GM12801 (cell line): ENCODE data around the gene SLC35F3.

Source experiments
- TF ChIP-seq, protein P1 (sequence below): IDR thresholded peaks from one replicate; pipeline ENCODE4 v1.5.1; 2011; ENCODE audit warnings: control low read depth; ENCODE audit not compliant: insufficient read length; ENCODE audit errors: extremely low read depth

The SLC35F3 gene

DNA sequence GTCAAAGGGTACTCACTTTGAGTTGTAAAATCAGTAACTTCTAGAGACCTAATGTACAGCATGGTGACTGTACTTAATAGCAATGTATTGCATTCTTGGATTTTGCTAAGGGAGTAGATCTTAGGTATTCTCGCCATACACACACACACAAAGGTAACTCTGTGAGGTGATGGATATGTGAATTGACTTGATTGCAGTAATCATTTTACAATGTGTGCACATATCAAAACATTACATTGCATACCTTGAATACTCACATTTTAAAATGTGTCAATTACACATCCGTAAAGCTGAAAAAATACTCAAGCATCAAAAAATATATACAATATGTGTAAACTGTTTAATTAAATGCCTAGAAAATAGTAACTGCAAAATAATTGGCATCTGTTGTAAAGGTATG lies 86.0 kb downstream of the SLC35F3 start:
- TF ChIP-seq, protein P1, sequence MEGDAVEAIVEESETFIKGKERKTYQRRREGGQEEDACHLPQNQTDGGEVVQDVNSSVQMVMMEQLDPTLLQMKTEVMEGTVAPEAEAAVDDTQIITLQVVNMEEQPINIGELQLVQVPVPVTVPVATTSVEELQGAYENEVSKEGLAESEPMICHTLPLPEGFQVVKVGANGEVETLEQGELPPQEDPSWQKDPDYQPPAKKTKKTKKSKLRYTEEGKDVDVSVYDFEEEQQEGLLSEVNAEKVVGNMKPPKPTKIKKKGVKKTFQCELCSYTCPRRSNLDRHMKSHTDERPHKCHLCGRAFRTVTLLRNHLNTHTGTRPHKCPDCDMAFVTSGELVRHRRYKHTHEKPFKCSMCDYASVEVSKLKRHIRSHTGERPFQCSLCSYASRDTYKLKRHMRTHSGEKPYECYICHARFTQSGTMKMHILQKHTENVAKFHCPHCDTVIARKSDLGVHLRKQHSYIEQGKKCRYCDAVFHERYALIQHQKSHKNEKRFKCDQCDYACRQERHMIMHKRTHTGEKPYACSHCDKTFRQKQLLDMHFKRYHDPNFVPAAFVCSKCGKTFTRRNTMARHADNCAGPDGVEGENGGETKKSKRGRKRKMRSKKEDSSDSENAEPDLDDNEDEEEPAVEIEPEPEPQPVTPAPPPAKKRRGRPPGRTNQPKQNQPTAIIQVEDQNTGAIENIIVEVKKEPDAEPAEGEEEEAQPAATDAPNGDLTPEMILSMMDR: no peak

DNA sequence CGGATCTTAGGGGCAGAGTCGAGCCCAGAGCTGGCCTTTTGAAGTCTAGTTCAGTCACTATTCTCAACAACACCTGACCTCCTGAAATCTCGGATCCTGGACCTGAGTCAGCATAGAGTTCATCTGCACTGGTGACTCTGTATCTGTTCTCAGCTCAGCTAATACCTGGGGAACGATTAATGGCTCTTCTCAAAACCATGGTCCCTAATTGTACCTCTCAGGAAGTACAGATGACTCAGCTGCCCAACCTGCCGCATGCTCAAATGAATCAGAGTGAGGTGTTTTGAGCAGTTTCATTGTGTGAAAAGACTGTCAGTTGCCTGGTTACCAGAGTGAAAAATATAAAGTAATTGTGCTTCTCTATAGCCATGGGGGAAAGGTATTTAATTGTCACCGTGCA lies 89.2 kb downstream of the SLC35F3 start:
- TF ChIP-seq, protein P1: no peak

DNA sequence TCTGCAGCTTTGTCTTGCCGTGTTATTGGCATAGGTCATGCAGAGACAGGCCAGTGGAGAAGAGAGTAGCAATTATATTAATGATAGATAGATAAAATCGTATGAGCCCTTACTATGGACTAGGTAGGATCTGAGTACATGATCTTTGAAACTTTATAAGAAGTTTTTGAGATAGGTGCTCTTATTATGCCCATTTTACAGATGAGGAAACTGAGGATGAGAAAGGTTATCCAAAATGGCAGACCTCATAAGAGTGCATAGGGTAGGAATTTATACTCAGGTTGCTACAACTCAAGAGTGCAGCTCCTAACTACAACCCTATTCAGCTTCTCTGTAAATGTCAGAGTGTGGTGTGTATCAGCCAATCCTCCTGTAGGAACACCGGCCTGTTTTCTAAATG lies 89.6 kb downstream of the SLC35F3 start:
- TF ChIP-seq, protein P1: no peak

DNA sequence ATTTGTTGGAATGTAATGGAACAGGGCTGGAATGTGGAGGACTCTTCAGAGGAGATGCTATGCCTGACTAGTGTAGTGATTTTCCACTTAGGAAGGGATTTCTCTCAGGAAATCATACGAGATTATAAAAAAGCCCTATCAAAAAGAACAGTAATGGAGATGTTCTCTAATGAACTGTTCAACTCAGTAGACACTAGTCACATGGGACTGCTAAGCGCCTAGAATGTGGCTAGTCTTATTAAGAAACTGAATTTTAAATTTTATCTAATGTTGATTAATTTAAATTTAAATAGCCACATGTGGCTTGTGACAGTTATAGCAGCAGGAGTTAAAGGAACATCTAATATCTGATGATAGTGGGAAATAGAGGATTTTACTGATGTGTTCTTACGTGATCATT lies 94.0 kb downstream of the SLC35F3 start:
- TF ChIP-seq, protein P1: no peak

DNA sequence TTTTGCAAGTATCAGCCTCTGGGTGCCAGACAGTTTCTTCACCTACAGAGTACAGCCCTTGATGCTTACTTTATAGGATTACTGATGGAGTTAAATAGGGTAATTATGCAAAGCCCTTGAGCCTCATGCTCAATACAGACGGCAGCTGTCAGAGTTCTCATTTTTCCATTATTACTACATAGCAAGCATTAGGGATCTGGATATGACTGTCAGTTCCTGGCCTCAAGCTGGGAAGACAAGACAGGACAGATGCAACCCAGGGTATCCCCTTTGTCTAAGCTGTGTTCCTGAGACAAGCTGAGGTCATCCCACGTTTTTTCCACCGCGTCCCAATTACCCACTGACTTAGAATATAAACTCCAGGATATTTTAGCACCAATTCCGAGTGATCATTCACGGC lies 94.4 kb downstream of the SLC35F3 start:
- TF ChIP-seq, protein P1: no peak

DNA sequence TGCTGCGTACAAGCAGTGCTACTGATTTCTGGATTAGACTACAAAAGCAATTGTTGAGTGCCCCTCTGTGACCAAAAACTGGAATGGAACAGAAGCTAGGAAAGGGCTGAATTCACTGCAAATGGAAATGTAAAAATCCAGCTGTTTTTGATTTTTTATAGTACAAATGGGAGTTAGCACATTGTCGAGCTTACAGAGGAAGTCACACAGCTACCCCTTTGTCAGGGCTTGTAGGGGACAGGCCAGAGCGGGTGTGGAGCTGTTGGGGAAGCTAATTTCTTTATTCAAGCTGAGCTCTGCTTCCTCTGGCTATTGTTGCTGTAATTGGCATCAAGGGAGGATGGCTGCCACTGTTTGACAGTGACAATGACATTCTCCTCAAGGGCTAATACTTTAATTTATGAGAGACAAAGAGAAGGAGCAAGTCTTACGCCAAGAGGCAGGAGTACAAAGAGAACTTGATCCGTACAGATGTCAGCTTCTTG lies 96.1 kb downstream of the SLC35F3 start:
- TF ChIP-seq, protein P1: no peak

DNA sequence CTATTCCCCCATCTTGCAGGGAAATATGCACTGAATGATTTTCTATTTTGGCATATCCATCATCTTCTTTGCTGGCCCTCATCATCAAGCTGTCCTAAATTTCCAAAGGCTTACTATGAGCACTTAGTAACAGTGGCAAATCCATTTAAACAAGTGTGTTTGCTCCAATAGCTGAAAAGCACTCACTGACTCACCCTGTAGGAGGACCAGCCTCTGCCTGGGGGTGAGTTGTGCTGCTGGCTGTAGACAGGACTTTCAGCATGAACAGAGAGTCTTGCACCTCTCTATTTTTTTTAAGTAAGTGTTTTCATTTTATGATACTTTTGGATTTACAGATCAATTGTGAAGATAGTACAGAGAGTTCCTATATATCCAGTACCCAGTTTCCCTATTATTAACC lies 97.3 kb downstream of the SLC35F3 start:
- TF ChIP-seq, protein P1: no peak

DNA sequence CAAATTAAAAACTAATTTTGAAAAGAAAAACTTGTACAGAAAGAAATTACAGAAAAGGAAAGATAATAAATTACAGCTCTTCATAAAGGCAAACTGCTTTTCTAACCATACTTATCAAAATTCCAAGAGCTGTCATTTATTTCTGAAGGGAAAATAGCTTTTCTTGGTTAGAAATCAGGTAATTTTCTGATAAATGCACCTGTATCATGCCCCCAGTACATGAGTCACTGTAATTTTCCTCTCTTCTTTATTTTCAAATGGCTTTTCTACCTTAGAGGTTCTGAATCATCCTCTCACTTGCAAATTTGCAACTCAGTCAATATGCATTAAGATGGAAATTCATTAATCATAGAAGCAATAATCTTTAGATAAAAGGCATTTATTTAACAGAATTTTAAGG lies 100.1 kb downstream of the SLC35F3 start:
- TF ChIP-seq, protein P1: no peak
